ENCODE data around the gene VSIG8.

VSIG8 gene

DNA sequence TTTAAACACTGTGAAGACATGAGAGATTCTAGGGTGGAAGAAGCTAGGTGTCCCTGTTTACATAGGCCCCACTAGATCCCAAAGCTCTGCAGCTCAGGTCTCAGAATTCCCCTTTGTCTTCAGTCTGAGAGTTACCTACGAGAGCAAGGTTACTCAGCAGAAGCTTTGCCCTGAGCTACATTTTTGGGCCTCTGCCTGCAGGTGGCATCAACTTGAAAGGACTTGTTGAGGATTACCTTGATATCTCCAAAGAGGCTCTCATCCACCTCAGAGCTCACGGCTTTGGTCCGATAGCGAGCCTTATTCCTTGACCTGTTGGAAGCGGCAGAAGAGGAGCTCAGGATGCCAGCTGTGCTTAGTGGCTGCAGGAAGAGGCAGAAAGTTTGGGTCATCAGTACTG, 30.5 kb upstream of the VSIG8 start:
- no peak overlapping the region for H3K4me3 ChIP-seq (ENCODE audit: low read depth, low read length)
- TF ChIP-seq, protein P1, sequence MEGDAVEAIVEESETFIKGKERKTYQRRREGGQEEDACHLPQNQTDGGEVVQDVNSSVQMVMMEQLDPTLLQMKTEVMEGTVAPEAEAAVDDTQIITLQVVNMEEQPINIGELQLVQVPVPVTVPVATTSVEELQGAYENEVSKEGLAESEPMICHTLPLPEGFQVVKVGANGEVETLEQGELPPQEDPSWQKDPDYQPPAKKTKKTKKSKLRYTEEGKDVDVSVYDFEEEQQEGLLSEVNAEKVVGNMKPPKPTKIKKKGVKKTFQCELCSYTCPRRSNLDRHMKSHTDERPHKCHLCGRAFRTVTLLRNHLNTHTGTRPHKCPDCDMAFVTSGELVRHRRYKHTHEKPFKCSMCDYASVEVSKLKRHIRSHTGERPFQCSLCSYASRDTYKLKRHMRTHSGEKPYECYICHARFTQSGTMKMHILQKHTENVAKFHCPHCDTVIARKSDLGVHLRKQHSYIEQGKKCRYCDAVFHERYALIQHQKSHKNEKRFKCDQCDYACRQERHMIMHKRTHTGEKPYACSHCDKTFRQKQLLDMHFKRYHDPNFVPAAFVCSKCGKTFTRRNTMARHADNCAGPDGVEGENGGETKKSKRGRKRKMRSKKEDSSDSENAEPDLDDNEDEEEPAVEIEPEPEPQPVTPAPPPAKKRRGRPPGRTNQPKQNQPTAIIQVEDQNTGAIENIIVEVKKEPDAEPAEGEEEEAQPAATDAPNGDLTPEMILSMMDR (IDR thresholded peaks at IDR 0.05; ENCODE audit: borderline replicate concordance, insufficient read depth, low read depth, low read length) = no peak

DNA sequence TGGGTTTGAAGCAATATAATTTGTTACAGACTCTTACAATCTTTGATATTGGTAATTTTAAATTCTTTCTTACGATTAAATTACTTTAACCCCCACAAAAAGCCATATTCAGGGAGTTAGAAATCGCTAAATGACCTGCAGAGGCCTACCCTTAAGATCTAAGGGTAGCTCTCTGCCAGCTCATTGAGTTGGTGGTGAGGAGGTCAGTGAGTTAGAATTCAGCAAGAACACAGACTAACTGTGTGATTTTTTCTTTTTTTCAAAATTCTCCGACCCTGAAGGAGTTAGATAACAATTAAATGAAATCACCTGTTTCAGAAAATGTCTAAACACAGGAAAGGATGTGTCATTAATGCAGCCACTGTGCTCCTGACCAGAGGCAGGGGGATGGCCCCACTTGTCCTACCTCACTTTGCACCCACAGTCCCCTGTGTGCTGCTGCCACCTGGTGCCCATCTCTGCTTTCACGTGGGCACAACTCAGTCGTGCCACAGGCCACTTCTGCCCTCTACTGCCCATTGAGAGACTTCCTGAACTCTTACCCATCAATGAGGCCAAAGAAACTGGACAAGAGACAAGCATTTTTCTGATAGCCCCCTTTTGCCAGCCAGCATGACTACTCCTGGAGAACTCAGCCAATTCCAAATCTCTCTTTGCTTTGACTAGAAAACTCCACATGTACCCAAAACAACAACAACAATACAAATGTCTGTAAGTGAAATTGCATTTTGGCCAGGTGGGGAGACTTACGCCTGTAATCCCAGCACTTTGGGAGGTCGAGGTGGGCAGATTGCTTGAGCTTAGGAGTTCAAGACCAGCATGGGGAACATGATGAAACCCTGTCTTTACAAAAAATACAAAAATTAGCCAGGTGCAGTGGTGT, 29.1 kb upstream of the VSIG8 start:
- TF ChIP-seq, protein P1 (IDR thresholded peaks at IDR 0.05; ENCODE audit: borderline replicate concordance, insufficient read depth, low read depth, low read length) = peak; percentile 94
- no peak overlapping the region for H3K4me3 ChIP-seq (ENCODE audit: low read depth, low read length)

DNA sequence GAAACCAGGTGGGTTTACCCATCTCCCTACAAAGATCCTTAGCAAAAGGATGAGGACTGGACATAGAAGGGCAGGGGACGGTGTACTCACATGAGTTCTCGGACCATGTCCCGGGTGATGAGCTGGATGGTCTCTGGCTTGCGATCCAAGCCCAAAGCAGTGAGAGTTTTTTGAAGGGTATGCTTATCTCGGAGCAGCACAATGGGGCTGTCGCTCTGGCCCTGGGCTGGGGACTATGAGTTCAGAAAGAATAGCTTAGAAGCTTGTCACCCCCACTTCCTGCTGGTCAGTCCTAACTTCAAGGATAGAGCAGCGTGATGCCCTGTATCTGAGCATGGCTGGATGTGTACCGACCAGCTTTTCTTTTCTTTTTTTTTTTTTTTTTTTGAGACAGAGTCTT, 27.9 kb upstream of the VSIG8 start:
- TF ChIP-seq, protein P1 (IDR thresholded peaks at IDR 0.05; ENCODE audit: borderline replicate concordance, insufficient read depth, low read depth, low read length) = no peak
- no peak overlapping the region for H3K4me3 ChIP-seq (ENCODE audit: low read depth, low read length)

DNA sequence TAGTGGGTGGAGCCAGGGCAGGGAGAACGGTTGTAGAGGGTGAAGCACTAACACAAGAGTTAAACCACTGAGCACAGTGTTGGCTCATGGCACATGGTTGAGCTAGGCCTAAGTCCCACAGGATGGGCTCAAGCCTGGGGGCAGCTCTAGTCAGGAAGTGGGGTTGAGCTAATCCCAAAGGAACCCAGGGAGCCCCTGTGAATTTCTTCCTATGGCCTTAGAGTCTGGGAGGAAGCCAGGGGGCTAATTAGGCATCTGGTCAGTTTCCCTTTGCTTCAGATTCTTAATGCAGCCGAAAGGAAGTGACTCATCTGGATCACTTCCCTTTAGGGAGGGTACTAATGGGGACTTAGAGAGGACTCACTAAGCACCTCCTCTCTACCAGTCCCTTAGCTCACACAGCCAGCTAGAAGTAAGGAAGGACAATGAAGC, 27.4 kb upstream of the VSIG8 start:
- TF ChIP-seq, protein P1 (IDR thresholded peaks at IDR 0.05; ENCODE audit: borderline replicate concordance, insufficient read depth, low read depth, low read length) = no peak
- no peak overlapping the region for H3K4me3 ChIP-seq (ENCODE audit: low read depth, low read length)

DNA sequence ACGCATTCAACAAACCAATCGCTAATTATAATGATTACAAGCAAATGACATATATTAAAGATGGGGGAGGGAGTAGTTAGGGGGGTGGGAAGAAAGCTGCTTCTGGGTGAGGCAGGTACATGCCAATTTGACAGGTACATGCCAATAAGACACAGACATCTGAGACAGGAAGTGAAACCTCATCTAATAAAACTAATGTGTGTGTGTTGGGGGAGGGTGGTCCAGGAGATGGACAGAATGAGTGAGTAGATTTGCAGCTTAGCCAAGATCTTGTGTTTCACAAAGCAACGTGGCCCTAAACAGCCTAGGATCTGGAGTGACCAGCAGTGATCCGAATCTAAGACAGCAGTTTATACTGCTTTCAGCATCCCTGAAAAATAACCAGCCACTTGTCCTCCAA, 26.7 kb upstream of the VSIG8 start:
- H3K4me3 ChIP-seq (ENCODE audit: low read depth, low read length) = no peak overlapping the region
- TF ChIP-seq, protein P1 (IDR thresholded peaks at IDR 0.05; ENCODE audit: borderline replicate concordance, insufficient read depth, low read depth, low read length) = no peak

DNA sequence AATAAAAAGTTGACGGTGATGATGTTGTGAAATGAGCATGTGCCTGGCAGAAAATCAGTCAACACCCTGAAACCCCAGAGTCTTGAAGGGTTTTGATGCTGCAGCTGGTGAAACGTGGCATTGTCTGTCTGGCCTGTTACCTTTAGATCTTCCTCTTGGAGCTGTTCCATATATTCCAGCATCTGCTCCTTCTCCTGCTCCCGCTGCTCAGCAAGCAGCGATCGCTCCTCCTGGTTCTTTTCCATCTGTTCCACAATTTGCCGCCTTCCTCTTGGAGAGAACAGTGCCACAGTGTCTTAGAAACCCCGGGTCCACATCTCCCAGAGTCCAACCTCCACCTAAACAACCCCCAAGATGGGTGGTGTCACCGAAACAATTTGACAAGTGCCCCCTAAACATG, 21.8 kb upstream of the VSIG8 start:
- TF ChIP-seq, protein P1 (IDR thresholded peaks at IDR 0.05; ENCODE audit: borderline replicate concordance, insufficient read depth, low read depth, low read length) = no peak
- no peak overlapping the region for H3K4me3 ChIP-seq (ENCODE audit: low read depth, low read length)

DNA sequence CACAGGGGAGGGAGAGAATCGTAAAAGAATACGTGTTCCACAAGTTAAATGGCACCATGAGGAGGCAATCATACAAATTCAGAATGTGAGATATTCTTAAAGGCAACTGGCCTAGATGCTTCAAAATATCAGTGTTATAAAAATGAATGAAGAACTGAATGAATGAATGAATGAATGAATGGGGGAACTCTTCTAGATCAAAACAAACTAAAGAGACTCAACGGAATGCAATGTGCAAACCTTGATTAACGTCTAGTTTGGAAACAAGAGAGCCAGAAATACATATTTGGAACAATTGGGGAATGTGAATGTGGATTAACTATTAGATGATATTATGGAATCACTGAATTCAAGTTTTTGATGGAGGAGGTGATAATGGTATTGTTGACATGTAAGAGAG, 20.7 kb upstream of the VSIG8 start:
- TF ChIP-seq, protein P1 (IDR thresholded peaks at IDR 0.05; ENCODE audit: borderline replicate concordance, insufficient read depth, low read depth, low read length) = no peak
- H3K4me3 ChIP-seq (ENCODE audit: low read depth, low read length) = no peak overlapping the region

Data from GM12875 (cell line).